HepG2 (cell line): ENCODE results near the gene CSNK1G3.

Experiments
- AHR ChIP-seq: IDR thresholded peaks from 2 replicates; pipeline ENCODE4 v1.6.1; 2018; ENCODE audit warnings: missing genetic modification reagents, missing compliant biosample characterization
- CC2D1A ChIP-seq: sonication (generic); formaldehyde crosslinking; IDR thresholded peaks from 2 replicates; pipeline ENCODE4 v1.8.1; 2023; ENCODE audit warnings: mild to moderate bottlenecking, missing genetic modification reagents
- CCAR2 ChIP-seq: fragments of 200-400 bp; formaldehyde crosslinking; optimal IDR thresholded peaks from 2 replicates; pipeline ENCODE3; 2018; ENCODE audit warnings: low read depth, mild to moderate bottlenecking, low read length, moderate library complexity
- TAF1 ChIP-seq: sonication (generic); formaldehyde crosslinking; IDR thresholded peaks from 2 replicates; pipeline ENCODE4 v1.4.0; 2020; ENCODE audit warnings: missing genetic modification reagents
- TOPORS ChIP-seq: sonication (generic); formaldehyde crosslinking; IDR thresholded peaks from 2 replicates; pipeline ENCODE4 v1.8.0; 2023; ENCODE audit warnings: mild to moderate bottlenecking, missing genetic modification reagents
- ZNF263 ChIP-seq: sonication (generic); formaldehyde crosslinking; IDR thresholded peaks from 2 replicates; pipeline ENCODE4 v1.4.0; 2020; ENCODE audit warnings: missing genetic modification reagents
- ZNF558 ChIP-seq: sonication (generic); formaldehyde crosslinking; IDR thresholded peaks from 2 replicates; pipeline ENCODE4 v1.9.0; 2022; ENCODE audit warnings: mild to moderate bottlenecking, missing genetic modification reagents, borderline replicate concordance
- ZNF781 ChIP-seq: sonication (generic); formaldehyde crosslinking; IDR thresholded peaks from 2 replicates; pipeline ENCODE4 v1.5.1; 2020; ENCODE audit warnings: borderline replicate concordance, mild to moderate bottlenecking, missing genetic modification reagents; ENCODE audit errors: not compliant biosample characterization
- TF ChIP-seq, protein P1 (sequence below): sonication (generic); formaldehyde crosslinking; conservative IDR thresholded peaks from 2 replicates; pipeline ENCODE4 v1.4.0; 2020; ENCODE audit warnings: missing genetic modification reagents
- TF ChIP-seq, protein P2 (sequence below): sonication (generic); formaldehyde crosslinking; IDR thresholded peaks from 2 replicates; pipeline ENCODE4 v1.5.0; 2020; ENCODE audit warnings: mild to moderate bottlenecking, missing genetic modification reagents, moderate library complexity

DNA sequence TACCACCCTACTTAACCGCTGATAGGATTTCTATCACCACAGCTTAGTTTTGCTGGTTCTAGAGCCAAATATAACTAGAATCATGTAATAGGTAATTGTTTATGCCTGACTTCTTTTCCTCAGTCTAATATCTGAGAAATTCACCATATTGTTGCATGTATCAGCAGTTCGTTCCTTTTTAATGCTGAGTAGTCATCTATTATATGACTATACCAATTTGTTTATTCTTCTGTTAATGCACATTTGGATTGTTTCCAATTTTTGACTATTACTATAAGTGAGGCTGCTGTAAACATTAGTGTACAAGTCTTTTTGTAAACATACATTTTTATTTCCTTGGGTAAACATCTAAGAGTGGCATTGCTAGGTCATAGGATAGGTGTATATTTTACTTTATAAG lies 25.9 kb downstream of the CSNK1G3 start:
- TF ChIP-seq CC2D1A (CRISPR knock-in tag) (no peak), ZNF263 (CRISPR knock-in tag) (no peak), CCAR2 (no peak), TOPORS (CRISPR knock-in tag) (no peak), AHR (CRISPR knock-in tag) (no peak), ZNF781 (CRISPR knock-in tag) (no peak), ZNF558 (CRISPR knock-in tag) (no peak), TAF1 (no peak)
- TF ChIP-seq, protein P1, sequence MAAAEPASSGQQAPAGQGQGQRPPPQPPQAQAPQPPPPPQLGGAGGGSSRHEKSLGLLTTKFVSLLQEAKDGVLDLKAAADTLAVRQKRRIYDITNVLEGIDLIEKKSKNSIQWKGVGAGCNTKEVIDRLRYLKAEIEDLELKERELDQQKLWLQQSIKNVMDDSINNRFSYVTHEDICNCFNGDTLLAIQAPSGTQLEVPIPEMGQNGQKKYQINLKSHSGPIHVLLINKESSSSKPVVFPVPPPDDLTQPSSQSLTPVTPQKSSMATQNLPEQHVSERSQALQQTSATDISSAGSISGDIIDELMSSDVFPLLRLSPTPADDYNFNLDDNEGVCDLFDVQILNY (CRISPR knock-in tag): no peak
- TF ChIP-seq, protein P2, sequence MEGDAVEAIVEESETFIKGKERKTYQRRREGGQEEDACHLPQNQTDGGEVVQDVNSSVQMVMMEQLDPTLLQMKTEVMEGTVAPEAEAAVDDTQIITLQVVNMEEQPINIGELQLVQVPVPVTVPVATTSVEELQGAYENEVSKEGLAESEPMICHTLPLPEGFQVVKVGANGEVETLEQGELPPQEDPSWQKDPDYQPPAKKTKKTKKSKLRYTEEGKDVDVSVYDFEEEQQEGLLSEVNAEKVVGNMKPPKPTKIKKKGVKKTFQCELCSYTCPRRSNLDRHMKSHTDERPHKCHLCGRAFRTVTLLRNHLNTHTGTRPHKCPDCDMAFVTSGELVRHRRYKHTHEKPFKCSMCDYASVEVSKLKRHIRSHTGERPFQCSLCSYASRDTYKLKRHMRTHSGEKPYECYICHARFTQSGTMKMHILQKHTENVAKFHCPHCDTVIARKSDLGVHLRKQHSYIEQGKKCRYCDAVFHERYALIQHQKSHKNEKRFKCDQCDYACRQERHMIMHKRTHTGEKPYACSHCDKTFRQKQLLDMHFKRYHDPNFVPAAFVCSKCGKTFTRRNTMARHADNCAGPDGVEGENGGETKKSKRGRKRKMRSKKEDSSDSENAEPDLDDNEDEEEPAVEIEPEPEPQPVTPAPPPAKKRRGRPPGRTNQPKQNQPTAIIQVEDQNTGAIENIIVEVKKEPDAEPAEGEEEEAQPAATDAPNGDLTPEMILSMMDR (CRISPR knock-in tag): no peak
